HL-60/S4 treated with phorbol 12-myristate 13-acetate at 8.2 ng/mL for 4 days and 3 days (cell line): ENCODE data around the gene PRKN.

Experiments
- in situ Hi-C: fragments of 300-500 bp; cut with MboI; formaldehyde crosslinking; loops from 2 replicates; pipeline ENCODE4 v1.15.0; 2022; ENCODE audit warnings: low sequenced_read_pairs

PRKN gene

GRCh38 chr6:162711376-162711775, 16.2 kb downstream of the PRKN start:
- in situ Hi-C loops, result no loop called here

GRCh38 chr6:162710936-162711335, 16.6 kb downstream of the PRKN start:
- in situ Hi-C loops, result no loop called here

- in situ Hi-C loops, result no loop called here
These were observed 17.1 kb downstream of the PRKN start for GRCh38 chr6:162710419-162710818.

GRCh38 chr6:162709431-162709830, 18.1 kb downstream of the PRKN start:
- in situ Hi-C loops, result no loop called here

- in situ Hi-C loops, result no loop called here
These were observed 18.6 kb downstream of the PRKN start for GRCh38 chr6:162708971-162709370.

- in situ Hi-C loops, result no loop called here
These were observed 21.3 kb downstream of the PRKN start for GRCh38 chr6:162706232-162706631.

GRCh38 chr6:162705736-162706135, 21.8 kb downstream of the PRKN start:
- in situ Hi-C loops, result no loop called here

- in situ Hi-C loops, result no loop called here
These were observed 23.6 kb downstream of the PRKN start for GRCh38 chr6:162704001-162704400.

GRCh38 chr6:162702446-162702845, 25.1 kb downstream of the PRKN start:
- in situ Hi-C loops, result no loop called here

GRCh38 chr6:162701551-162701950, 26.0 kb downstream of the PRKN start:
- in situ Hi-C loops, result no loop called here

GRCh38 chr6:162700966-162701365, 26.6 kb downstream of the PRKN start:
- in situ Hi-C loops, result no loop called here

- in situ Hi-C loops, result no loop called here
These were observed 27.6 kb downstream of the PRKN start for GRCh38 chr6:162699961-162700360.

- in situ Hi-C loops, result no loop called here
These were observed 29.1 kb downstream of the PRKN start for GRCh38 chr6:162698440-162698839.

- in situ Hi-C loops, result no loop called here
These were observed 29.6 kb downstream of the PRKN start for GRCh38 chr6:162697872-162698403.

- in situ Hi-C loops, result no loop called here
These were observed 37.4 kb downstream of the PRKN start for GRCh38 chr6:162690158-162690557.

GRCh38 chr6:162688751-162689345, 38.7 kb downstream of the PRKN start:
- in situ Hi-C loops, result no loop called here

GRCh38 chr6:162685586-162685985, 42.0 kb downstream of the PRKN start:
- in situ Hi-C loops, result no loop called here

GRCh38 chr6:162684961-162685360, 42.6 kb downstream of the PRKN start:
- in situ Hi-C loops, result no loop called here

- in situ Hi-C loops, result no loop called here
These were observed 43.5 kb downstream of the PRKN start for GRCh38 chr6:162684052-162684451.

GRCh38 chr6:162683135-162683534, 44.4 kb downstream of the PRKN start:
- in situ Hi-C loops, result no loop called here

GRCh38 chr6:162681447-162681846, 46.1 kb downstream of the PRKN start:
- in situ Hi-C loops, result no loop called here

GRCh38 chr6:162680871-162681270, 46.7 kb downstream of the PRKN start:
- in situ Hi-C loops, result no loop called here

GRCh38 chr6:162680367-162680766, 47.2 kb downstream of the PRKN start:
- in situ Hi-C loops, result no loop called here
